KMS-11 (cell line): ENCODE data around the gene ICOS.
"Not testable (repeated sequence)": the region's sequence is repeated elsewhere in the genome, so short reads cannot be mapped to it uniquely, and the experiment has no call there.

Experiments used
- H2AFZ ChIP-seq: fragments of 200-600 bp; sonication (generic); 2 replicates; pipeline ENCODE4 v1.6.1; 2016; ENCODE audit warnings: antibody characterized with exemption, mixed run types, low read depth
- H3K27ac ChIP-seq: fragments of 200-600 bp; sonication (generic); 2 replicates; pipeline ENCODE4 v1.6.1; 2016; ENCODE audit warnings: mild to moderate bottlenecking, mixed run types
- H3K27me3 ChIP-seq: fragments of 200-600 bp; sonication (generic); 2 replicates; pipeline ENCODE4 v1.6.1; 2017; ENCODE audit warnings: mild to moderate bottlenecking, low read depth, mixed run types, moderate library complexity; ENCODE audit not compliant: insufficient read depth
- H3K36me3 ChIP-seq: fragments of 200-600 bp; sonication (generic); 2 replicates; pipeline ENCODE4 v1.6.1; 2017; ENCODE audit warnings: mild to moderate bottlenecking, mixed run types; ENCODE audit not compliant: insufficient read depth
- H3K4me1 ChIP-seq: fragments of 200-600 bp; sonication (generic); 2 replicates; pipeline ENCODE4 v1.6.1; 2016; ENCODE audit warnings: mild to moderate bottlenecking, low read depth, mixed run types; ENCODE audit not compliant: poor library complexity, severe bottlenecking
- H3K4me2 ChIP-seq: fragments of 200-600 bp; sonication (generic); 2 replicates; pipeline ENCODE4 v1.7.0; 2016; ENCODE audit warnings: mild to moderate bottlenecking, mixed run types
- H3K4me3 ChIP-seq: fragments of 200-600 bp; sonication (generic); IDR thresholded peaks from 2 replicates; pipeline ENCODE4 v1.6.1; 2017; ENCODE audit warnings: low read depth, low read length, mixed read lengths; ENCODE audit not compliant: insufficient read depth
- H3K79me2 ChIP-seq: fragments of 200-600 bp; sonication (generic); 2 replicates; pipeline ENCODE4 v1.6.1; 2016; ENCODE audit warnings: low read depth, mixed run types; ENCODE audit not compliant: insufficient read depth
- H3K9ac ChIP-seq: fragments of 200-600 bp; sonication (generic); 2 replicates; pipeline ENCODE4 v1.6.1; 2016; ENCODE audit warnings: mild to moderate bottlenecking, mixed run types
- H4K20me1 ChIP-seq: fragments of 200-600 bp; sonication (generic); 2 replicates; pipeline ENCODE4 v1.6.1; 2016; ENCODE audit warnings: mild to moderate bottlenecking, mixed run types; ENCODE audit not compliant: insufficient read depth
- TF ChIP-seq, protein P1 (sequence below): fragments of 200-600 bp; sonication (generic); conservative IDR thresholded peaks from 2 replicates; pipeline ENCODE4 v1.6.1; 2017; ENCODE audit warnings: low read depth, mild to moderate bottlenecking, antibody characterized with exemption, low read length, moderate library complexity, mixed read lengths

The ICOS gene

DNA sequence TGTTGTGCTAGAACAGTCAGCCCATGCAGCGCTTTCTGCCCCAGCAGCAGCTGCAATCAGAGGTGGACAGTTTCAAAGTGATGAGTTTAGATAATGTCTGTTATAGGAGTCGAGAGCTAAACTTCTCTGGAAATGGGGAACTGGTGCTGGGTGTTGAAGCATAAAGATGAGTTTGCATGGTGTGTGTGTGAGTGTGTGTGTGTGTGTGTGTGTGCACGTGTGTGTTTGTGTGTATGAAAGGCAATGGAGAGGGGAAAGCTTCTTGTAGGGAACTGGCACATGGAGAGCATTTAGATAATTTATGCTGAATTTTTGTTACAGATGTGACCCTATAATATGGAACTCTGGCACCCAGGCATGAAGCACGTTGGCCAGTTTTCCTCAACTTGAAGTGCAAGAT lies 22.7 kb downstream of the ICOS start:
- H2AFZ ChIP-seq, result no peak overlapping the region
- H3K4me1 ChIP-seq, result no peaks in the 10 kb centered on the region
- no peaks in the 10 kb centered on the region for H3K79me2 ChIP-seq
- H3K4me2 ChIP-seq, result no peak overlapping the region
- no peak overlapping the region for H3K4me3 ChIP-seq
- no peaks in the 10 kb centered on the region for H4K20me1 ChIP-seq
- TF ChIP-seq, protein P1, sequence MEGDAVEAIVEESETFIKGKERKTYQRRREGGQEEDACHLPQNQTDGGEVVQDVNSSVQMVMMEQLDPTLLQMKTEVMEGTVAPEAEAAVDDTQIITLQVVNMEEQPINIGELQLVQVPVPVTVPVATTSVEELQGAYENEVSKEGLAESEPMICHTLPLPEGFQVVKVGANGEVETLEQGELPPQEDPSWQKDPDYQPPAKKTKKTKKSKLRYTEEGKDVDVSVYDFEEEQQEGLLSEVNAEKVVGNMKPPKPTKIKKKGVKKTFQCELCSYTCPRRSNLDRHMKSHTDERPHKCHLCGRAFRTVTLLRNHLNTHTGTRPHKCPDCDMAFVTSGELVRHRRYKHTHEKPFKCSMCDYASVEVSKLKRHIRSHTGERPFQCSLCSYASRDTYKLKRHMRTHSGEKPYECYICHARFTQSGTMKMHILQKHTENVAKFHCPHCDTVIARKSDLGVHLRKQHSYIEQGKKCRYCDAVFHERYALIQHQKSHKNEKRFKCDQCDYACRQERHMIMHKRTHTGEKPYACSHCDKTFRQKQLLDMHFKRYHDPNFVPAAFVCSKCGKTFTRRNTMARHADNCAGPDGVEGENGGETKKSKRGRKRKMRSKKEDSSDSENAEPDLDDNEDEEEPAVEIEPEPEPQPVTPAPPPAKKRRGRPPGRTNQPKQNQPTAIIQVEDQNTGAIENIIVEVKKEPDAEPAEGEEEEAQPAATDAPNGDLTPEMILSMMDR, result no peak
- no peak overlapping the region for H3K27ac ChIP-seq
- no peaks in the 10 kb centered on the region for H3K27me3 ChIP-seq
- no peak overlapping the region for H3K9ac ChIP-seq
- H3K36me3 ChIP-seq, result no peaks in the 10 kb centered on the region

DNA sequence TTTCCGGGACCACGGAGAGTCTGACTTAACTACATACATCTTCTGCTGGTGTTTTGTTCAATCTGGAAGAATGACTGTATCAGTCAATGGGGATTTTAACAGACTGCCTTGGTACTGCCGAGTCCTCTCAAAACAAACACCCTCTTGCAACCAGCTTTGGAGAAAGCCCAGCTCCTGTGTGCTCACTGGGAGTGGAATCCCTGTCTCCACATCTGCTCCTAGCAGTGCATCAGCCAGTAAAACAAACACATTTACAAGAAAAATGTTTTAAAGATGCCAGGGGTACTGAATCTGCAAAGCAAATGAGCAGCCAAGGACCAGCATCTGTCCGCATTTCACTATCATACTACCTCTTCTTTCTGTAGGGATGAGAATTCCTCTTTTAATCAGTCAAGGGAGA lies 23.1 kb downstream of the ICOS start:
- Histone ChIP-seq H3K36me3 (no peaks in the 10 kb centered on the region), H3K4me1 (no peaks in the 10 kb centered on the region), H3K27ac (no peak overlapping the region), H3K9ac (no peak overlapping the region), H3K4me2 (no peak overlapping the region), H3K79me2 (no peaks in the 10 kb centered on the region), H4K20me1 (no peaks in the 10 kb centered on the region), H3K27me3 (no peaks in the 10 kb centered on the region), H2AFZ (no peak overlapping the region), H3K4me3 (no peak overlapping the region)
- TF ChIP-seq, protein P1, result no peak

DNA sequence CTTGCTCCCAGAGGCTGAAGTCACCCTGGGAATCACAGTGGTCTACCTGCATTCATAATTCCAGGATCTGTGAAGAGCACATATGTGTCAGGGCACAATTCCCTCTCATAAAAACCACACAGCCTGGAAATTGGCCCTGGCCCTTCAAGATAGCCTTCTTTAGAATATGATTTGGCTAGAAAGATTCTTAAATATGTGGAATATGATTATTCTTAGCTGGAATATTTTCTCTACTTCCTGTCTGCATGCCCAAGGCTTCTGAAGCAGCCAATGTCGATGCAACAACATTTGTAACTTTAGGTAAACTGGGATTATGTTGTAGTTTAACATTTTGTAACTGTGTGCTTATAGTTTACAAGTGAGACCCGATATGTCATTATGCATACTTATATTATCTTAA lies 24.2 kb downstream of the ICOS start:
- no peaks in the 10 kb centered on the region for H3K27me3 ChIP-seq
- H3K36me3 ChIP-seq, result no peaks in the 10 kb centered on the region
- H3K4me1 ChIP-seq, result no peaks in the 10 kb centered on the region
- no peak overlapping the region for H3K27ac ChIP-seq
- TF ChIP-seq, protein P1, result no peak
- no peak overlapping the region for H3K4me3 ChIP-seq
- H4K20me1 ChIP-seq, result no peaks in the 10 kb centered on the region
- H3K9ac ChIP-seq, result no peak overlapping the region
- no peaks in the 10 kb centered on the region for H3K79me2 ChIP-seq
- no peak overlapping the region for H2AFZ ChIP-seq
- H3K4me2 ChIP-seq, result no peak overlapping the region

DNA sequence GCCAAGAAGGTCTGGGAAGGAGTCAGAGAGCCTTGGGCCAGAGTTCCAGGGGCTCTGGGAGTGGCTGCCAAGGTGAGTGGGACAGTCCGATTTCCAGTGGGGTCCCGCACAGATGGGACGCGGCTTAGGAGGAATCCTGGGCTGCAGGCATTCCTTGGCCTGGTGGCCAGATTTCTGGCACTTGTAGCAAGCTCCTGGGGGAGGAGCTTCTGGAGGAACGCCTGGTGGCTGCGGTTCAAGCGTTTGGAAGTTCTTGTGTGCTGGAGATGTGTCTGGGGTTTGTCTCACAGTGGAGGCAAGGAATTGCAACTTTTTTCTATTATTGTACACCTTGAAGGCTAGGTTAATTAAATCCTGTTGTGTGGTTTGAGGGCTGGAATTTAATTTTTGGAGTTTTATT lies 28.6 kb downstream of the ICOS start:
- H3K36me3 ChIP-seq, H3K79me2 ChIP-seq, H3K27me3 ChIP-seq, H3K4me3 ChIP-seq, H3K27ac ChIP-seq, H3K4me2 ChIP-seq, H3K9ac ChIP-seq, H3K4me1 ChIP-seq, H2AFZ ChIP-seq, H4K20me1 ChIP-seq: not testable (repeated sequence)

DNA sequence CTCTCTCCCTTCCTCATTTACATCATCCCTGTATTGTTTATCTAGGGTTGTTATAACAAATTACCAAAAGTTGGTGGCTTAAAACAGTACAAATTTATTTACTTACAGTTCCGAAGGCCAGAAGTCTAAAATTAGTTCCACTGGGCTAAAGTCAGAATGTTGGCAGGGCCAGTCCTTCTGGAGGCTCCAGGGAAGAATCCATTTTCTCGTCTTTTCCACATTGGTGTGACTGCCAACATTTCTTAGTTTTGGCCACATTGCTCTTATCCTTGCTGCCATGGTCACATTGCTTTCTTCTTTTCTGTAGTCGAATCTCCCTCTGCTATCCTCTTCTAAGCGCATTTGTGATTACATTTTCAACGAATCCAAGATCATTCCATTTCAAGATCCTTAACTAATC lies 34.7 kb downstream of the ICOS start:
- H2AFZ ChIP-seq, result no peak overlapping the region

More for the DNA sequence above, 34.7 kb downstream of the ICOS start:
- Histone ChIP-seq H3K4me1 (no peaks in the 10 kb centered on the region), H3K27me3 (no peaks in the 10 kb centered on the region), H3K36me3 (no peaks in the 10 kb centered on the region; the same call in 1 of the 2 replicates), H3K9ac (no peak overlapping the region), H4K20me1 (no peaks in the 10 kb centered on the region), H3K4me2 (no peak overlapping the region), H3K27ac (no peak overlapping the region), H3K79me2 (no peaks in the 10 kb centered on the region), H3K4me3 (no peak overlapping the region)
- TF ChIP-seq, protein P1, result no peak
